Tibial artery (tissue), 4 donors: ENCODE results near the gene PRSS2.
"Not testable (repeated sequence)": the region's sequence is repeated elsewhere in the genome, so short reads cannot be mapped to it uniquely, and the experiment has no call there.

ENCODE experiments used
- DNase-seq, 2 donors: peaks; one replicate each; pipeline ENCODE4 v3.0.0-alpha.2; 2019
- H3K27ac ChIP-seq, 2 donors: fragments of 200-600 bp; sonication (generic) in 1 of 2; 1 replicate in 1 of 2; 2 replicates in 1 of 2; pipeline ENCODE4 v1.5.1; 2018 to 2019; ENCODE audit warnings: mild to moderate bottlenecking in 1 of 2
- H3K27me3 ChIP-seq, 2 donors: fragments of 200-600 bp; sonication (generic) in 1 of 2; one replicate each; pipeline versions ENCODE4 v1.5.1 to v1.6.0; 2016 to 2019
- H3K36me3 ChIP-seq, 3 donors: fragments of 200-600 bp; sonication (generic) in 2 of 3; one replicate each; pipeline ENCODE4 v1.5.1; 2016 to 2019; ENCODE audit warnings: mild to moderate bottlenecking in 2 of 3
- H3K4me1 ChIP-seq, 4 donors: fragments of 200-600 bp; sonication (generic) in 2 of 4; 1 replicate in 3 of 4; 2 replicates in 1 of 4; pipeline ENCODE4 v1.5.1; 2016 to 2019
- H3K4me3 ChIP-seq, 2 donors: fragments of 200-600 bp; sonication (generic) in 1 of 2; 1 replicate in 1 of 2; 2 replicates in 1 of 2; pipeline ENCODE4 v1.5.1; 2018 to 2019; ENCODE audit warnings: mild to moderate bottlenecking in 2 of 2
- H3K9me3 ChIP-seq, 3 donors: fragments of 200-600 bp; sonication (generic) in 1 of 3; one replicate each; pipeline ENCODE4 v1.5.1; 2016 to 2019
- CTCF ChIP-seq, 2 experiments: fragments of 200-600 bp in 1 of 2; fragments of 450-650 bp in 1 of 2; IDR thresholded peaks; one replicate each; pipeline ENCODE4 v1.5.1; 2017 to 2019; ENCODE audit warnings: antibody characterized with exemption in 2 of 2, mild to moderate bottlenecking in 1 of 2, moderate library complexity in 1 of 2
- intact Hi-C: fragments of 100-400 bp; cut with DNase I; formaldehyde crosslinking; loops from one replicate; pipeline ENCODE4 v1.15.0; 2023; ENCODE audit warnings: low total_unique reads

The PRSS2 gene

GRCh38 chr7:142773230-142773629 is 2.5 kb downstream of the PRSS2 start:
- Histone ChIP-seq H3K4me3 (no peak overlapping the region), H3K27me3 (peaks cover 0 to 7% of the 10 kb centered on the region in 2 donors), H3K27ac (no peak overlapping the region), H3K4me1 (peaks cover 0 to 5% (median 0%) of the 10 kb centered on the region in 4 donors), H3K36me3 (no peaks in the 10 kb centered on the region), H3K9me3 (no peaks in the 10 kb centered on the region)
- no peak for DNase-seq
- intact Hi-C loops = no loop called here
- TF ChIP-seq CTCF (IDR thresholded peaks at IDR 0.05) = no peak

GRCh38 chr7:142773937-142774744 is 3.4 kb downstream of the PRSS2 start:
- no peaks in the 10 kb centered on the region for H3K9me3 ChIP-seq
- H3K27ac ChIP-seq = no peak overlapping the region
- no peak overlapping the region for H3K4me3 ChIP-seq
- DNase-seq = no peak
- H3K27me3 ChIP-seq = peaks cover 0 to 7% of the 10 kb centered on the region in 2 donors
- TF ChIP-seq CTCF (IDR thresholded peaks at IDR 0.05) = no peak
- intact Hi-C loops = no loop called here
- no peaks in the 10 kb centered on the region for H3K36me3 ChIP-seq
- H3K4me1 ChIP-seq = peaks cover 0 to 5% (median 0%) of the 10 kb centered on the region in 4 donors

DNA sequence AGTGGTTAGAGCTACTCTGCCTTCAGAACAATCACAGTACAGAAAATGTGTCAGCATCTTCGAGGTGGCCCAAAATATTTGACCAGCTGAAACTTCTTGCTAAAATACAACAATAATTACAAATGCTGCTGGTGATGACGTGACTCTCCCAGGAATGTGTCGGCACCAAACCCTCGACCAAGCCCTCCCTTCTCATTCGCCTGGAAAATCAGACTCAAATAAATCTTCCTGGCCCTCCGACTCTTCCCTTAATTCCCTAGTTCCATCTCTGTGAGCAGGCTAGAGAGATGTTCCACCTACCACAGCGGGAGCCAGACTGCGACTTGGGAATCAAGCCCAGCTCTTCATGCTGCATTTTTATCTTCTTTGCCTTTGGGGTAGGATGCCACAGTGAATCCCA is 4.1 kb downstream of the PRSS2 start:
- H3K9me3 ChIP-seq = no peaks in the 10 kb centered on the region
- TF ChIP-seq CTCF (IDR thresholded peaks at IDR 0.05) = no peak
- DNase-seq = no peak
- H3K27ac ChIP-seq = no peak overlapping the region
- intact Hi-C loops = no loop called here
- peaks cover 0 to 5% (median 0%) of the 10 kb centered on the region in 4 donors for H3K4me1 ChIP-seq
- H3K4me3 ChIP-seq = no peak overlapping the region
- no peaks in the 10 kb centered on the region for H3K36me3 ChIP-seq
- H3K27me3 ChIP-seq = peaks cover 0 to 7% of the 10 kb centered on the region in 2 donors

- H3K9me3 ChIP-seq, H3K27me3 ChIP-seq, DNase-seq, H3K27ac ChIP-seq, H3K4me1 ChIP-seq, intact Hi-C loops, H3K4me3 ChIP-seq, H3K36me3 ChIP-seq: not testable (repeated sequence)
Measured at GRCh38 chr7:142775351-142776115, 4.8 kb downstream of the PRSS2 start.

DNA sequence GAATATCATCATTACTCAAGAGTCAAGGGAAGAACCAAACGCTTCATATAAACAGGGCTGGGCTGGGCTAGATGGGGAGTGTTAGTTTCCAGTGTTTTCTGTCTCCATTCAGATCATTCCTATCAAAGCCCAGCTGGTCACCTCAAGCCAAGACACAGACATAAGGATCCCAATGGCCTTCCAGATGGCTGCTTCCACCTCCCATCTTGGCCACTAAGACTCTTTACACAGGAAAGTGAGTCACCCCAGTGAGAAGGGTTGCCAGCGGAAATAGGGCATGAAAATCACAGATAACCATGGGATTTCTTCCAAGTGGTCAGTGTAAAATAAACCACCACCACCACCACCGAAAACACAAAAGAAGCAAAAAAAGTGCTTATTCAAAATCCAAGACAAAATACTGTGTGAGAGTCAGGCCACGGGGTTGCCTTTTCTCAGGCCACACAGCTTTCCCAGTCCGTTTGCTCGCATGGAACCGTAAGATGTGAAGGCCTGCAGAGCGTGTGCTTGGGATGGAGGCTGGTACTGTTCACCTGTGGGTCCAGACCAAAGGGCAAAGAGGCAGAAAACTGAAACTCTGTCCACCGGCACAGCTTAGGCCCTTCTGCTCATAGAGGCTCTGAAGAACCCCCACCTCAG is 5.6 kb downstream of the PRSS2 start:
- intact Hi-C loops = no loop called here
- no peak for TF ChIP-seq CTCF (IDR thresholded peaks at IDR 0.05)
- Histone ChIP-seq H3K27ac (peak overlapping the region in 1 of 2 donors; percentile 35), H3K27me3 (peaks cover 0 to 5% of the 10 kb centered on the region in 2 donors), H3K9me3 (no peaks in the 10 kb centered on the region), H3K36me3 (no peaks in the 10 kb centered on the region), H3K4me1 (peaks cover 0 to 5% (median 0%) of the 10 kb centered on the region in 4 donors), H3K4me3 (no peak overlapping the region)
- DNase-seq = no peak

GRCh38 chr7:142776845-142777225 is 6.1 kb downstream of the PRSS2 start:
- H3K36me3 ChIP-seq, DNase-seq, intact Hi-C loops, H3K27me3 ChIP-seq, H3K9me3 ChIP-seq, H3K4me1 ChIP-seq, H3K4me3 ChIP-seq: not testable (repeated sequence)
- H3K27ac ChIP-seq = peak overlapping the region in 1 of 2 donors; percentile 35
